HFF-Myc (cell line): ENCODE measurements around the gene CDCA7.

Experiments used
- DNase-seq: peaks from one replicate; pipeline ENCODE4 v3.0.0-alpha.2; 2011; ENCODE audit warnings: low read depth; ENCODE audit errors: extremely low read depth
- H3K4me3 ChIP-seq: replicated peaks from 2 replicates; pipeline ENCODE4 v1.5.1; 2011; ENCODE audit warnings: low read depth, mild to moderate bottlenecking, control low read depth, low read length
- TF ChIP-seq, protein P1 (sequence below): IDR thresholded peaks from 2 replicates; pipeline ENCODE4 v1.5.1; 2012; ENCODE audit warnings: mild to moderate bottlenecking, low read depth, low read length, control low read depth; ENCODE audit errors: missing control alignments

The CDCA7 gene

DNA sequence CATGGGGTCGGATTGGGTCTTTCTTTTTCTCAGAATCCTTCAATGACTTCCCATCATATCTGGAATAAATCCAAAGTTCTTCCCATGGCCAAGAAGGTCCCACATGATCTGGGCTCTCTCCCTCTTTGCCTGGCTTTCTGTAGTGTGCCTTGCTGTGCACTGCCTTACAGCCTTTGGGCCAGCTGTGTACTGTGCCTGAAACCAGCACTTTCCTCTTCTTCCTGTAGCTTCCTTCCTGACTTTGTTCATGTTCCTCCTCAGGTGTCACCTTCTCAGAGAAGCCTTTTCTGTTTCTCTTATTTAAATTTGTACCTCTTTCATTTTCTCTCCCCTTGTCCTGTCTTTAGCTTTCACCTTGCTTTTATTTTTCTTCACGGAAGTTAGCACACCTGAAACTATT, 4.3 kb upstream of the CDCA7 start:
- no peak overlapping the region for H3K4me3 ChIP-seq
- TF ChIP-seq, protein P1, sequence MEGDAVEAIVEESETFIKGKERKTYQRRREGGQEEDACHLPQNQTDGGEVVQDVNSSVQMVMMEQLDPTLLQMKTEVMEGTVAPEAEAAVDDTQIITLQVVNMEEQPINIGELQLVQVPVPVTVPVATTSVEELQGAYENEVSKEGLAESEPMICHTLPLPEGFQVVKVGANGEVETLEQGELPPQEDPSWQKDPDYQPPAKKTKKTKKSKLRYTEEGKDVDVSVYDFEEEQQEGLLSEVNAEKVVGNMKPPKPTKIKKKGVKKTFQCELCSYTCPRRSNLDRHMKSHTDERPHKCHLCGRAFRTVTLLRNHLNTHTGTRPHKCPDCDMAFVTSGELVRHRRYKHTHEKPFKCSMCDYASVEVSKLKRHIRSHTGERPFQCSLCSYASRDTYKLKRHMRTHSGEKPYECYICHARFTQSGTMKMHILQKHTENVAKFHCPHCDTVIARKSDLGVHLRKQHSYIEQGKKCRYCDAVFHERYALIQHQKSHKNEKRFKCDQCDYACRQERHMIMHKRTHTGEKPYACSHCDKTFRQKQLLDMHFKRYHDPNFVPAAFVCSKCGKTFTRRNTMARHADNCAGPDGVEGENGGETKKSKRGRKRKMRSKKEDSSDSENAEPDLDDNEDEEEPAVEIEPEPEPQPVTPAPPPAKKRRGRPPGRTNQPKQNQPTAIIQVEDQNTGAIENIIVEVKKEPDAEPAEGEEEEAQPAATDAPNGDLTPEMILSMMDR, result no peak
- DNase-seq, result no peak

DNA sequence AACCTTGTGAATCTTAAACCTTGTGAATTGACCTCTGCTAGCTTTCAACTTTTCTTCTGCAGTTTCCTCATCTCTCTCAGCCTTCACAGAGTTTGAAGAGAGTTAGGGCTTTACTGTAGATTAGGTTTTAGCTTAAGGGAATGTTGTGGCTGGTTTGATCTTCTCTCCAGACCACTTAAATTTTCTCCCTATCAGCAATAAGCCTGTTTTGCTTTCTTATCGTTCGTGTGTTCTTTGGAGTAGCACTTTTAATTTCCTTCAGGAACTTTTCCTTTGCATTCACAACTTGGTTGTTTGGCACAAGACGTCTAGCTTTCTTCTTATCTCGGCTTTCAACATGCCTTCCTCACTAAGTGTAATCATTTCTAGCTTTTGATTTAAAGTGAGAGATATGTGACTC, 2.8 kb upstream of the CDCA7 start:
- H3K4me3 ChIP-seq, result no peak overlapping the region
- no peak for DNase-seq
- TF ChIP-seq, protein P1, result no peak

DNA sequence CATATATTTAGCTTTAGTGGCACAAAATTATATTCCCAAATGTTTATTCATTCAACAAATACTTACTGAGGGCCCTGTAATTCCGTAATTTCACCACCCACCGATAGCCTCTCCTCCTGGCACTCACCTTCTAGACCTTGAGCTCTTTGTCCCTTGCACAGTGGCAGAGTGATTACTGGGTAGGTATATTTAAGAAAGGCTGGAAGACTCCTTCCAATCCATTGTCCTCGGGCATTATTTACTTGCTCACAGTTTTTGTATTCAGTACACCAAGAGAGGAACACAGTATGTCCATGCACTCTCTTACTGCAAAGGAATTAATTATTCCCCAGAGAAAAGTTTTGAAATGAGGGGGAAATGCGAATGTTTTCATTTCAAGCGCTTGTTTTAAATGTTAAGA, 1.1 kb upstream of the CDCA7 start:
- H3K4me3 ChIP-seq, result peak overlapping the region; percentile 83
- no peak for DNase-seq
- TF ChIP-seq, protein P1, result no peak

DNA sequence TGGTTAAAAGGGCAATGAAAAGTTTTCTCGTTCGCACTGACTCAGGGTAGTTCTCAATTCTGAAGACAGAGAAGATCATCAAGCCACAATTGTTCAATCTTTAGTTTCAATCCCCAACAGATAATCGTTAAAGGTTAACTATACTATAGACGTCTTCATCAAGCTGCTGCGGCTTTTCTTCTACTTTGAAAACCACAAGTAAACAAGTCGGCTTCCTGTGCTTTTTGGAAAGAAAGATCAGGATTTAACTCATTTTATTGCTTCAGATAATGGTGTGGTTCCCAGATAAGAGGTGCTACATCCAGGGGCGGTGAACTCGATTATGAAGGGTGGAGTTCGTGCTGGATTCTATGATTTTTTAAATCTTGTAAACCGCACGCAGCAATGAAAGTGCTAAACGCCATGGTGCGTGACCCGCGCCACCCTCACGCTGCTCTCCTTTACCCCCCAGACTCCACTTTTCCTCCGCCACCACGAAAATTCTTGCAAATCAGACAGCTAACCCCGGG, 545 bp upstream of the CDCA7 start:
- TF ChIP-seq, protein P1, result no peak
- DNase-seq, result no peak

DNA sequence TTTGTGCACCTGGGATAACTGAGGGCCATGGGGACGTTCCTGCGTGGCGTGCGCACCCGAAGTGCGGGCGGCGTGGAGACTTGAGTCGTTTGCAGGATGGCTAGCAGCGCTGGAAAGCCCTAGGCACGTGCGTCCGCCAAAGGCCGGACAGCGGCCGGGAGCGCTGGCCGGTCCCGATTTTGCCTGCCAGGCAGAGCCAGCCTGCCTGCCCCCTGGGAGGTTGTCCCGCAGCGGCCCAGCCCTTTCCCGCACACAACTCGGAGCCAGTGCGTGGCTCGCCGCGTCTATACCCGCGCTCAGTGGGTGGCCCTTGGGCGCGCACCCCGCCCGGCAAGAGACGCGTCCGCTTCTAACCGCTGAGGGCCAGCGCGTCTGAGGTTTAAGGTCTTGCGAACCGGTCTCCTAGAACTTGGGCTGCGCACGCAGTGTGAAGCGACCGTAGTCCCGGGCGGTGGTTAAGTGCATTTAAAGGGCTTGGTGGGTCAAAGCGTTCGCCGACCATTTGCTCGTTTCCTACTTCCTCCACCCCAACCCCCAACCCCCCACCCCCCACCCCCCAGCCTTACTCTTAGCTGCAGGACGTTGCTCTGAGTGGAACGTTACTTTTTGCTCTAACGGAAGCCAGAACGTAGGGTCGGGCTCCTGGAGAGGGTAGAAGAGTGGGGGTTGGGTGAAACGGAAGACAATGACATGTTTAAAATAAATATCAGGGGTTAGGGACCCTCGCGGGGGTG, 627 bp downstream of the CDCA7 start:
- H3K4me3 ChIP-seq, result peak overlapping the region; percentile 83
- TF ChIP-seq, protein P1, result no peak
- peak; percentile 32 for DNase-seq

More for the DNA sequence above, 545 bp upstream of the CDCA7 start:
- peak overlapping the region; percentile 83 for H3K4me3 ChIP-seq

DNA sequence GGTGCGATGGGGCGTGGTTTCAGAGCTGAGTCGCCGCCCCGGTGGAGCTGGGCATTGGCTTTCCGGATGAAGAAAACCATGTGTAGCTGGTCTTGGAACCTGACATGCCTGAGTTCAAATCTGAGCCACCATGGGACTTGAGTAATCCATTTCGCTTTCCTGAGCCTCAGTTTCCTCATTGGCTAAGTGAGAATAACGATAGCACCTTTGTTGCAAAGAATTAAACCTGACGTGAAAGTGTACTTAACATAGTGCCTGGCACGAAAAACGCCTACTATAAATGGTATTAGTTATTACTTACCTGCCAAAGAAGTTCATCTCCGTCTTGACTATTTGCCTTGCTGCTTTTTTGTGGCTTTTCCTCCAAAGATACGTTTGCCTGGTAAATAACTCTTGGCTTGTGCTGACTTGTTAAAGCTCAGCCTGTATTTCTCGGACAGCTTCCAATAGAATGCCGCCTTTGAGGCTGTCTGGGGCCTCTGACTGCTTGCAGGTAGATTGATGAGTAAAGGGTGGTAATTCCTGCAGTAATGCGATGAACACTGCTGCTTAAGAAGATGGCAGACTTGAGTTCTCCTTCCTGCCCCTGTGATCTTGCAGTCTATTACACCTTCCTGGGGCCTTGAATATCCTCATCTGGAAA, 1.3 kb downstream of the CDCA7 start:
- H3K4me3 ChIP-seq, result peak overlapping the region; percentile 83
- TF ChIP-seq, protein P1, result no peak
- no peak for DNase-seq

DNA sequence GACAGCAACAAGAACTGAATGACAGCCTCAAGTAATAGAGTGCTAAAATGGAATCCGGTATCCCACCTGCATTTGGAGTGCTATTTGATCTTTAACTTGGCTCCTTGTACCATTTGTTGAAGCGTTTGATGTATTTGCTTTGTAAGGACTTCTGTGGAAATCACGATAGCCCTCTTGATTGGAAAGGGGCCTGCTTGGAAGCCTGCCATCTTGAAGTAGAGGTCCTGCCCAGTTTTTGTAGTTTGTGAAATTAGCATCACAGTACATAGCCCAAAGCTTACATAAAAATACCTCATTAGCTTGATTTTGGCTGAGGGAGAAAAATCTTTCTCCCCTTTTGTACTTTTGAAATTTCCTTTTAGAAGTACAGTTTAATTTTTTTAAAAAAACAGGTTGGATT, 2.7 kb downstream of the CDCA7 start:
- no peak overlapping the region for H3K4me3 ChIP-seq
- TF ChIP-seq, protein P1, result no peak
- no peak for DNase-seq
